ENCODE measurements around the gene ACER1. TPM values are rescaled to one million over a fixed set of nuclear protein-coding genes. Genes with fewer than 3 reads are reported as not detected.

The ACER1 gene
- total RNA-seq, 4 donors from 2014 or later: not detected

- no peaks in the 10 kb centered on the region for H3K27me3 ChIP-seq
- no peak overlapping the region for H3K27ac ChIP-seq
- H3K4me1 ChIP-seq: peaks cover 0 to 83% (median 26%) of the 10 kb centered on the region in 4 donors
- H3K36me3 ChIP-seq: peaks cover 0 to 45% (median 0%) of the 10 kb centered on the region in 3 donors
- TF ChIP-seq CTCF (IDR thresholded peaks at IDR 0.05) (peak; percentile 33 to 45 (median 35)), POLR2A (IDR thresholded peaks at IDR 0.05) (no peak), EP300 (IDR thresholded peaks at IDR 0.05) (no peak)
- no peak overlapping the region for H3K4me3 ChIP-seq
- no peak for DNase-seq (ENCODE audit: low spot score in 2 of 2)
- no peaks in the 10 kb centered on the region for H3K9me3 ChIP-seq
- WGBS, 2 donors: 86 to 87% methylated on average over 24 of the region's 30 CpGs
Measured at GRCh38 chr19:6260912-6261650, 72.3 kb downstream of the ACER1 start.

GRCh38 chr19:6260376-6260775 is 73.0 kb downstream of the ACER1 start:
- Histone ChIP-seq H3K4me1 (peaks cover 0 to 76% (median 26%) of the 10 kb centered on the region in 4 donors), H3K9me3 (no peaks in the 10 kb centered on the region), H3K27ac (peak overlapping the region in 1 of 4 donors; percentile 64), H3K4me3 (no peak overlapping the region), H3K27me3 (no peaks in the 10 kb centered on the region), H3K36me3 (peaks cover 0 to 38% (median 0%) of the 10 kb centered on the region in 3 donors)
- WGBS, 2 donors: 97% methylated on average over 7 to 9 of the region's 9 CpGs
- TF ChIP-seq POLR2A (IDR thresholded peaks at IDR 0.05) (no peak), CTCF (IDR thresholded peaks at IDR 0.05) (no peak), EP300 (IDR thresholded peaks at IDR 0.05) (no peak)
- no peak for DNase-seq (ENCODE audit: low spot score in 2 of 2)

GRCh38 chr19:6259312-6259861 is 74.0 kb downstream of the ACER1 start:
- TF ChIP-seq CTCF (IDR thresholded peaks at IDR 0.05) (no peak), POLR2A (IDR thresholded peaks at IDR 0.05) (no peak), EP300 (IDR thresholded peaks at IDR 0.05) (no peak)
- Histone ChIP-seq H3K27ac (peak overlapping the region in 2 of 4 donors; percentile 55 to 64), H3K9me3 (no peaks in the 10 kb centered on the region), H3K36me3 (peaks cover 0 to 35% (median 0%) of the 10 kb centered on the region in 3 donors), H3K4me1 (peaks cover 0 to 75% (median 25%) of the 10 kb centered on the region in 4 donors), H3K27me3 (no peaks in the 10 kb centered on the region), H3K4me3 (no peak overlapping the region)
- DNase-seq (ENCODE audit: low spot score in 2 of 2): no peak
- WGBS, 2 donors: 47 to 48% methylated on average over 6 to 12 of the region's 12 CpGs

GRCh38 chr19:6258812-6259311 is 74.5 kb downstream of the ACER1 start:
- H3K4me1 ChIP-seq: peaks cover 0 to 75% (median 23%) of the 10 kb centered on the region in 4 donors
- peaks cover 0 to 35% (median 0%) of the 10 kb centered on the region in 3 donors for H3K36me3 ChIP-seq
- WGBS, 2 donors: 87 to 88% methylated on average over 15 of the region's 15 CpGs
- H3K4me3 ChIP-seq: no peak overlapping the region
- no peaks in the 10 kb centered on the region for H3K9me3 ChIP-seq
- H3K27me3 ChIP-seq: no peaks in the 10 kb centered on the region
- H3K27ac ChIP-seq: peak overlapping the region in 2 of 4 donors; percentile 55 to 64
- DNase-seq (ENCODE audit: low spot score in 2 of 2): no peak
- no peak for TF ChIP-seq EP300 (IDR thresholded peaks at IDR 0.05)
- TF ChIP-seq POLR2A (IDR thresholded peaks at IDR 0.05): no peak
- TF ChIP-seq CTCF (IDR thresholded peaks at IDR 0.05): no peak

Other genes with a start within 250 kb of the ACER1 start
- gene RFX2, start 223.1 kb downstream of the ACER1 start, total RNA-seq: 10 to 100 TPM; 12.6 to 17.3 (median 15.0) TPM
- not detected for gene ACSBG2, start 197.9 kb downstream of the ACER1 start, total RNA-seq
- 10 to 100 TPM; 15.1 to 42.0 (median 19.9) TPM for gene MLLT1, start 53.6 kb downstream of the ACER1 start, total RNA-seq
- gene CLPP, start 27.9 kb upstream of the ACER1 start, total RNA-seq: 10 to 100 TPM; 46.1 to 87.2 (median 67.8) TPM
- 10 to 100 TPM; 54.0 to 77.6 (median 70.4) TPM for gene ALKBH7, start 39.2 kb upstream of the ACER1 start, total RNA-seq
- 1 to 10 TPM in 3 of 4 donors, under 1 TPM in 1; under 0.01 to 4.3 (median 2.5) TPM for gene PSPN, start 42.3 kb upstream of the ACER1 start, total RNA-seq
- 10 to 100 TPM; 29.5 to 50.9 (median 45.1) TPM for gene GTF2F1, start 59.6 kb upstream of the ACER1 start, total RNA-seq
- 100 to 1,000 TPM in 3 of 4 donors, 10 to 100 TPM in 1; 79.5 to 147 (median 119) TPM for gene KHSRP, start 91.2 kb upstream of the ACER1 start, total RNA-seq
- gene SLC25A41, start 100.2 kb upstream of the ACER1 start, total RNA-seq: under 1 TPM in 1 of 4 donors, not detected in 3; 0.63 TPM
- gene SLC25A23, start 126.2 kb upstream of the ACER1 start, total RNA-seq: 10 to 100 TPM; 33.2 to 45.6 (median 42.4) TPM
- gene CRB3, start 130.7 kb upstream of the ACER1 start, total RNA-seq: not detected
- gene DENND1C, start 148.2 kb upstream of the ACER1 start, total RNA-seq: 1 to 10 TPM; 1.1 to 8.1 (median 2.5) TPM
- 10 to 100 TPM; 10.8 to 31.0 (median 22.1) TPM for gene TUBB4A, start 168.7 kb upstream of the ACER1 start, total RNA-seq
- gene TNFSF9, start 197.4 kb upstream of the ACER1 start, total RNA-seq: 1 to 10 TPM in 2 of 4 donors, under 1 TPM in 1, not detected in 1; 0.66 to 1.3 (median 1.2) TPM

Measured in tibial nerve (tissue), 4 donors.